ENCODE results near the gene KDM2A.
A peak's percentile ranks its signal among the peaks of the same experiment; 100 is the strongest.

KDM2A gene

DNA sequence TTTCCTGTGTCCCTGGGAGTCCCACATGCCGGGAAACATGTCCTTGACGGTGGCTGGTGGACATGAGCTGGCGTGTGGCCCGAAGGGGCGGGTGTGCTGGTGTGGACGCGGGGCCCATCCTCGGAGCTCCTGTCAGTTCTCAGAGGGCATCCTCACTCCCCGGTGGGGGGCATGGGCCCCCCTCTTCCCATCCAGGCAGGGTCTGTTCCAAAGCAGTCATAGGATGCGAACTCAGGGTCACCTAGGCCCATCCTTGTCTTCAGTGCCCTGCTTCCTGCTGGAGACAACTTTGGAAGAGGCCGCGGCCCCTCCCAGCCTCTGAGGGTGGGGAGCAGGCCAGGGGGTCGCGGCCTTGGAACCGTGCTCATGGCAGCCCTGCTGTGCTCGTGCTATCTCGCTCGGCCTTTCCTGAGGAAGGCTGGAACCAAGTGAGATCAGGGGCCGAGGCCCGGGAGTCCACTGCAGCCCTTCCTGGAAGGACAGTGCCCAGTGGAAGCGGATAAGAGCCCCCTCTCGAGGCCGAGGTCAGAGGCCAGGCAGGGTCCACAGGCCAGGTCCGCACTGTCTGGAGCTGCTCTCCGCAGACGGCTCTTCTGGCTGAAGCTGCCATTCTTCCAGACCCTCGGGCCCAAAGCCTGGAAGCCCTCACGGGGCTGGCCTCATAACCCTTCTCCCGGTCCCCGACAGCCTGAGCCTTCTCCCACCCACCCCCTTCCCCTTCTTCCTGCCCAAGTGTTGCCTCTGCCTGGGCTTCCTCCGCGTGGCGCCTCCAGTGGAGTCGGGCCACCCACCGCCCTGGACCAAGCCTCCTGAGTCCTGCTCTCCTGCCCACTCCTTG, 155.9 kb downstream of the KDM2A start:
- DNase-seq: peak; percentile 13

DNA sequence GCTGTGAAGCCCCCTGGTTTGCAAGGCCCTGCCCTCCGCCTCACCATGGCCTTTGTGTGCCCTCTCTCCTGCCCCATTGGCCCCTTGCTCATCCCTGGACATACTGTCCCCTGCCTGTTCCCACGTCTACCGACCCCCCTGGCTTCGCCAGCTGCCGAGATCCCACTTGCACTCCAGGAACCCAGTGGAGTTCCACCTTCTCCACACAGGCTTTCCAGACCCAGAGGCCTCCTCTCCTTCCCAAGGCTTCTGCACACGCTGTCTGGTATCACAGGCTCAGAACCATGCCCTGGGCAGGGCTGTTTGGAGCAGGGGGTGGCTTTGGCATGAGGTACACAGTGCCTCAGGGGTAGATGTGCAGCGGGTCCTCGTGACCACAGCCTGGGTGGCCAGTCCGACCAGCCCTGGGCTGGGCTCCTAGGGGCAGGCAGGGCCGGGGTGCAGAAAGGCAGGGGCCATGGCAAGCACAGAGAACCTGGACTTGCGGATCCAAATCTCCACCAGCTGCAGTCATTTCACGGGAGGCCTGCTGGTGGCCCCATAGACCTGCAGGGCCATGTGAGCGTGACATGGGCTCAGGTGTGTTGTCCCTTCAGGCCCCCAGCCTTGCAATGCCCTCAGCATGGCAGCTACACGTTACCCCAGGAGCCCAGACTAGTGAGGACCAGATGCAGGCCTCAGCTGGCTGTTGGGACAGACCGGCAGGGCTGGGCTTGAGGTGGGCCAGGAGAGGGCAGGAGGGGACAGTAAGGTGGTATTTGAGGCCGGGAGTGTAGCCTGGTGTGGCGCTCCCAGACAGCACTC, 156.7 kb downstream of the KDM2A start:
- peak; percentile 37 for DNase-seq

DNA sequence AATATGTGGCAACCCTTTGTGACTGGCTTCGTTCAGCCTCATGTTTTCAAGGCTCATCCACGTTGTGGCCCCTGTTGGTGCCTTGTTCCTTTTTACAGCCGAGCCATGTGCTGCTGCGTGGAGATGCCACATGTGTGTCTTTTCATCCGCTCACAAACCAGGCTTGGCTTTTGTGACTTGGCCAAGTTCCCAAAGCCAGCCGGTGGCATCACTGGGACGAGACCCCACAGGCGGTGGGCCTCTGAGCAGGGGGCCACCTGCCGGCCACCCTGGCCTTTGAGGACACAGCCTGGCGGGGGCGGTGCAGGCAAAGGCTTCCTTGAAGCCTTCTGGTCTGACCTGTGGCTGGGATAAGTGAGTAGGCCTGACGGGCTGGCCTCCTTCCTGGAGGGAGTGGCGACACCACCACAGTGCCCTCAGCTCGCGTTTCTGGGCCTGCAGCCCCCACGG, 157.7 kb downstream of the KDM2A start:
- DNase-seq: peak; percentile 50

DNA sequence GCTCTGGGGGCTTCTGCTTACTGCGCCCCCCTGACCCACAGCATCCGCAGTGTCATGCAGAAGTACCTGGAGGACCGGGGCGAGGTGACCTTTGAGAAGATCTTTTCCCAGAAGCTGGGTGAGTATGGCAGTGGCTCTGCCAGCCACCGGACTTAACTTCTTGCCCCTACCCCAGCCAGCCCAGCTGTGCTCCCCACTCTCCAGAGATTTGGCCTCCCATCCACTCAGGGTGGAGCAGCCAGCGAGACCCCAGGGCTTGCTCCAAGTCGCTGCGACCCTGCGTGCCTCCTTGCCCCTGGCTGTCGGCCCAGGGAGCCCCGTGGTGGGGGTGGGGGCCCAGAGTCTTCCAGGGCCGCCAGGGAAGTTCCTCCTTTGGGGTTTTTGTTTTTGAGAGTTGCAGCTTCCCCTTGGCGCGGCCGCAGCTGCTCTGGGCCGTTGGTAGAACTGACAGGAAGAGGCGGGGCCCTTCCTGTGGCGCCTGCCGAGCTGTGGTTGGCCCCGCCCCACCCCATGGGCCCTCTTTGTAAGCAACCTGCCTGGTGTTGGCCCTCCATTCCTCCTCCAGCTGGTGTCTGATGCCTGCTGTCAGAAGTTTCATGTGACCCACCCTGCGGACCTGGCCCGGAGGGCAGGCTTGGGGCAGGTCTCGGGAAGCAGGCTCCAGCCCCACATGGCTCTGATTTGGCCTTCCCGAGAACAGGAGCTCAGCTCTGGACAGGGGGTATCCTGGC, 158.3 kb downstream of the KDM2A start:
- DNase-seq: peak; percentile 97

DNA sequence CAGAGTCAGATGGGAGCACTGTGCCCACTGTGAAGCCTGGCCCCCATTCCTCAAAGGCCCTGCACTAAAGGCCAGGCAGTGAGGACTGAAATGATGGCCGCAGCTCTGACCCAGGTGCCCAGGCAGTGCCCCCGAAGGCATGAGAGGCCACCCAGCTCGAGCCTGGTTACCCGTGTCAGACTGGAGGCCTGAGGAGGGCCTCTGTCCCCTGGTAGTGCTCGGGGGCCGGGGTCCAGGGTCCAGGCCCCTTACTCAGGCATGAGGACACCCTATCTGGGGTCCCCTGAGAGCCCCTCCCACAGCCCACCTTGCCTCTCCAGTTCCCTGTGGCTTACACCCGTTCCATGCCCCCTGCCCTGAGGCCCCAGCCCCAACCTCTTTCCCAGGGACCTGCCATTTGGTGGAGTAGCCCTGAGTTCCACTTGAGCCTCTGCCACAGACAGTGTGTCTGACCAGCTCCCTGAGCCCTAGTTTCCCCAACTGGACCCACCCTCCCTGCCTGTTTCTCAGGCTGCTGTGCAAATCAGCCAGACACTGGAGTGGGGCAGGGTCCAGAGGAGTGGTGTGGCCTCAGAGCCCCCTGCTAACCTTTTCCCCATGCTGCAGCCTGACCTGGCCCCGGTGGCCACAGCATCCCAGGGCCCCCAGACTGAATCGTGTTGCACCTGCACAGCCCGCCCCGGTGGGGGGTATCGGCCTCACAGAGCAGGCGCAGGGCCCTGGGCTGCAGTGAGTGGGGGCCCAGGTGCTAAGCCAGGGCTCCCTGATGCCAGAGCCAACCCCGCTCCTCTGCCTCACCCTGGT, 159.3 kb downstream of the KDM2A start:
- DNase-seq: no peak

DNA sequence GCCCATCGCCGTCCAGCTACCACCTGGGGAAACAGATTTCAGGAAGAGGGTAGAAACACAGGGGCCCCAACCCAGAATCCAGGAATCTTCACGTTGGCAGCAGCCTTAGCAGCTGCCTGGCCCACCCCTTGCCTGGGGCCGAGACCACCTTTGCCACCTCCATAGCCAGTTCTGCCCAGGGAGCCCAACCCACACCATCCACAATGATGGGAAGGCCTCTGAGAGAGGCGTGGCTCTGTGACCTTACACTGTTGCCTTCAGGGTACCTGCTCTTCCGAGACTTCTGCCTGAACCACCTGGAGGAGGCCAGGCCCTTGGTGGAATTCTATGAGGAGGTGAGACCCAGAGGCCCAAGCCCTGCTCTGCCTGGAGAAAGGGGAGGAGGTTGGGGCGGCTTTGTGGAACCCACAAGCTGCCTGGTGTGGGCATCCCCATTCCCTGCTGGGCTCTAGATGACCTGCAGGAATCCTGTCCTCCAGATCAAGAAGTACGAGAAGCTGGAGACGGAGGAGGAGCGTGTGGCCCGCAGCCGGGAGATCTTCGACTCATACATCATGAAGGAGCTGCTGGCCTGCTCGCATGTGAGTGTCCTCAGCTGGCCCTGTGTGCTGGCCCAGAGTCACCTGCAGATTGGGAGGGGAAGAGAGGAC, 160.0 kb downstream of the KDM2A start:
- DNase-seq: peak; percentile 6

DNA sequence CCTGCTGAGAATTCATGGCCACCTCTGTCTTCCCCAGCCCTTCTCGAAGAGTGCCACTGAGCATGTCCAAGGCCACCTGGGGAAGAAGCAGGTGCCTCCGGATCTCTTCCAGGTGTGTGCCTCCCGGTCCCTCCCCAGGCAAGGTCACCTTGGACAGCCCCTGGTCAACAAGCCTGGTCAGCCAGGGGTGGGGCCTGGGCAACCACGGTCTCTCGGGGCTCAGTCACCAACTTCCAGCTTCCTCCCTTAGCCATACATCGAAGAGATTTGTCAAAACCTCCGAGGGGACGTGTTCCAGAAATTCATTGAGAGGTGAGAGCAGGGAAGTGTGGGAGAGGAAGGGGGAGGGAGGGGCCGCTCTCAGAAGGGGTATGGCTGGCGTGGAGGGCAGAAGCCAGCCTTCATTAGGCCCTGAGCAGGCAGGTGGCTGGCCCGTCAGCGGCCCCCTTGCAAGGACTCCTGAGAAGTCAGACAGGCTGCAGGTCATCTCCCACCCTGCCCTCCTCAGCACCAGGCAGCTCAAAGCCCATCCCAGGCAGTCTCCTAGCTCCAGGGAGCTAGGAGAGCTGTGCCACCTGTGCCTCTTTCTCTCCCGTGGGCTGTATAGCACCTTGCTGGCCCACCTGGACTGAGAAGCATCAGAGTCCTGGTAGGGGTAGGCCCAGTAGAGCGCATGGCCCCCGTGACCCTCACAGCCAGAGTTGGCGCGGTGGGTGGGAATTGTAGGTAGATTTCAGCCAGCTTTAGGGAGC, 160.7 kb downstream of the KDM2A start:
- DNase-seq: peak; percentile 14

DNA sequence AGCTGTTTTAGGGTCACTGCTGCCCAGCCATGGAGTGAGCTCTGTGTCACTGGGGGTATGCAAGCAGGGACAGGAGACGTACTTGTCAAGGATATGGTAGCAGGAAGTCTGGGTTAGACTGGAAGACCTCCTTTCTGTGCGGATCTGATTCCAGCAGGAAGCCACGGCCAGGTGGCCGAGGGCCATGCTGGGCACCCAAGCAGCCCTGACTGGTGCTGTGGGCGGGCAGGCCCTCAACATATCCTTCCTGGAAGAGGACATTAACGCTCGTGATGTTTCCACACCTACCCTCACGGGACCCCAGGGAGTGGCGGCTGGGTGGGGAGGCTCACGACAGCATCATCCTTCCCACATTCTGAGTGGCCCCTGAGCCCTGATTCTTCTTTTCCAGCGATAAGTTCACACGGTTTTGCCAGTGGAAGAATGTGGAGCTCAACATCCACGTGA, 161.3 kb downstream of the KDM2A start:
- DNase-seq: peak; percentile 11

DNA sequence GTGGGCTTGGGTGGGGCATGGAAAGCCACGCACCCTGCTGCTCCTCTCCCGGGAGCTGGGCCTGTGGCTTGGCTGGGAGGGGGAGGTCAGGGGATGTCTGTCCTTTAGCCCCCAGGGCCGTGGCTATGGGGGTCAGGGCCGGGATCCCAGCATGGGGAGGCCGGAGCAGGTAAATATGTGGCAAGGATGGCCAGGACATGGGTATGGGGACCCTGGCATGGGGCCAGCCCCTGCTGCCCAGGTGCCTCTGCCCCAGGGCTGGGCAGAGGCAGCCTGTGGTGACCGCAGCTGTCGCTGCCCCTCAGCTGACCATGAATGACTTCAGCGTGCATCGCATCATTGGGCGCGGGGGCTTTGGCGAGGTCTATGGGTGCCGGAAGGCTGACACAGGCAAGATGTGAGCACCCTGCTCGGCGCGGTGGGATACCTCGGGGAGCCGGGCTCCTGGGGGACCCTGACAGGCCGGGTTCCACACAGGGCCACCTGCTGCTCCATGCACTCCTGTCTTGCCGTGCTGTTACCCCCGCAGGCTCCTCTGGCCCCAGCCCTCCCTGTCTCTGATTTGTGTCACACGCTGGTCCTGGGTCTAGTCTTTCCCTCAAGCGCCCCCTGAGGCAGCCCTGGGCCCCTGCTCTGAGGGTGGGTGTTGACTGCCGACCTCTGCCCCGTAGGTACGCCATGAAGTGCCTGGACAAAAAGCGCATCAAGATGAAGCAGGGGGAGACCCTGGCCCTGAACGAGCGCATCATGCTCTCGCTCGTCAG, 161.9 kb downstream of the KDM2A start:
- DNase-seq: peak; percentile 13

DNA sequence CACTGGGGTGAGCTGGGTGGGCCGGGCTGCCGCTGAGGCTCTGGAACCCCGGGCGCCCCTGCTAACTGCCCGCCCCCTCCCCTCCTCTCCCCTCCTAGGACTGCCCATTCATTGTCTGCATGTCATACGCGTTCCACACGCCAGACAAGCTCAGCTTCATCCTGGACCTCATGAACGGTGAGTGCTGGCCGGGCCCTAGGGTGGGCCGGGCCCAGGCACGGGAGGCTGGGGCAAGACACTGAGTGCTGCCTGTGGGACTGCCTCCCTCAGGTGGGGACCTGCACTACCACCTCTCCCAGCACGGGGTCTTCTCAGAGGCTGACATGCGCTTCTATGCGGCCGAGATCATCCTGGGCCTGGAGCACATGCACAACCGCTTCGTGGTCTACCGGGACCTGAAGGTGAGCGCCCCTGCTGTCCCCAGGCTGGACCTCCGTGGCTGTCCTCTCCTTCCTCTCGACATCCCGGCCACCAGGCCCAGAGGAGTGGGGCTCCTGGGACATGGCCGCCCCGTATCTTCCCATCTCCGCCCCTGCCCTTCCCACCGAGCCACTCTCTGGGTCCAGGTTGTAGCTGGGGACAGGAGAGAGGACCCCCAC, 162.6 kb downstream of the KDM2A start:
- DNase-seq: peak; percentile 8

DNA sequence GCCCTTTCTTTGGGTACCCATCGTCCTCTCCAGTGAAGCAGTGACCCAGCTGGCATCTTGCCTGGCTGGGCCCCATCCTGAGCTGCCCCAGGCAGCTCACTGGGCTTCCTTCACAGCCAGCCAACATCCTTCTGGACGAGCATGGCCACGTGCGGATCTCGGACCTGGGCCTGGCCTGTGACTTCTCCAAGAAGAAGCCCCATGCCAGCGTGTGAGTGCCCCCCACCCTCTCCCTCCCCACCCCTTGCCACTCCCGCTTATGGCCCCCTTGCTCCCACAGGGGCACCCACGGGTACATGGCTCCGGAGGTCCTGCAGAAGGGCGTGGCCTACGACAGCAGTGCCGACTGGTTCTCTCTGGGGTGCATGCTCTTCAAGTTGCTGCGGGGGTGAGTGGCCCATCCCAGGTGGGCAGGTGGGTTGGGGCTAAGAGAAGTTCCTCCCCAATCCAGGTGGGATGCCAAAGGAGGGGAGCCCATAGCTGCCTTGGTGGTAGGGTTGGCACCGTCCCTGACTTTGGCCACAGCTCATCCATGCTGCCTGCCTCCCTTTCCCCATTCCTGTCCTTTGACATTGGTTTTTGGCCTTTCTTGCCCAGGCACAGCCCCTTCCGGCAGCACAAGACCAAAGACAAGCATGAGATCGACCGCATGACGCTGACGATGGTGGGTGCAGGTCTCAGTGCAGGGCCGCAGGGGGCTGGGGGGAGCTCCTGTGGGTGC, 163.3 kb downstream of the KDM2A start:
- DNase-seq: no peak

DNA sequence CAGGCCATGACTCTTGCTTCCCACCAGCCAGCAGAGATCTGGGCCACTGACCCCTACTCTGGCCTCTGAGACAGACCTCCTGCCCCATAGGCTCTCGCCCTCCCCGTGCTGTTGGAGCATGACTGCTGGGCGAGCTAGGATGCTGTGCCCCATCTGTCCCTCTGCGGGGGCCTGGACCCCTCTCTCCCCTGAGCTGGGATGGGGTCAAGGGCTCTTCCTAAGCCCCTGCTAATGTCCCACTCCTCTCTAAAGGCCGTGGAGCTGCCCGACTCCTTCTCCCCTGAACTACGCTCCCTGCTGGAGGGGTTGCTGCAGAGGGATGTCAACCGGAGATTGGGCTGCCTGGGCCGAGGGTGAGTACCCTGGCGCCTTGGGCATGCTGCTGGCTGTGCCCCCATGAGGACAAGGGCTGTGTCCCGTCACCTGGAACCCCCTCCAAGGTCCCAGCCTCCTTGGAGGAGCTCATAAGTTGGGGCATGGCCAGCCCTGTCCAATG, 163.9 kb downstream of the KDM2A start:
- no peak for DNase-seq

DNA sequence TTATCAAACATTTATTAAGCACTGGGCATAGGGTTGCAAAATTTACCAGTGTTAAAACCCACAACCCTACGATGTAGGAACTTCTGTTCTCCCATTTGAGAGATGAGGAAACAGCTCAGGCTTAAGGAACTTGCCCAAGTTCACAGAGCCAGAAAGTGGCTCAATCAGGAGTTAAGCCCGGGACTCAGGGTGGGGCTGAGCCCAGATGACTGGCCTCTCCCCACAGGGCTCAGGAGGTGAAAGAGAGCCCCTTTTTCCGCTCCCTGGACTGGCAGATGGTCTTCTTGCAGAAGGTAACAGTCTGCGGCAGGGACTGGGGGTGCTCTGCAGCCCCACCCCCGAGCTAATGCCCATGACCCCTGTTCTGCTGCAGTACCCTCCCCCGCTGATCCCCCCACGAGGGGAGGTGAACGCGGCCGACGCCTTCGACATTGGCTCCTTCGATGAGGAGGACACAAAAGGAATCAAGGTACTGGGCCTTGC, 164.5 kb downstream of the KDM2A start:
- peak; percentile 58 for DNase-seq

DNA sequence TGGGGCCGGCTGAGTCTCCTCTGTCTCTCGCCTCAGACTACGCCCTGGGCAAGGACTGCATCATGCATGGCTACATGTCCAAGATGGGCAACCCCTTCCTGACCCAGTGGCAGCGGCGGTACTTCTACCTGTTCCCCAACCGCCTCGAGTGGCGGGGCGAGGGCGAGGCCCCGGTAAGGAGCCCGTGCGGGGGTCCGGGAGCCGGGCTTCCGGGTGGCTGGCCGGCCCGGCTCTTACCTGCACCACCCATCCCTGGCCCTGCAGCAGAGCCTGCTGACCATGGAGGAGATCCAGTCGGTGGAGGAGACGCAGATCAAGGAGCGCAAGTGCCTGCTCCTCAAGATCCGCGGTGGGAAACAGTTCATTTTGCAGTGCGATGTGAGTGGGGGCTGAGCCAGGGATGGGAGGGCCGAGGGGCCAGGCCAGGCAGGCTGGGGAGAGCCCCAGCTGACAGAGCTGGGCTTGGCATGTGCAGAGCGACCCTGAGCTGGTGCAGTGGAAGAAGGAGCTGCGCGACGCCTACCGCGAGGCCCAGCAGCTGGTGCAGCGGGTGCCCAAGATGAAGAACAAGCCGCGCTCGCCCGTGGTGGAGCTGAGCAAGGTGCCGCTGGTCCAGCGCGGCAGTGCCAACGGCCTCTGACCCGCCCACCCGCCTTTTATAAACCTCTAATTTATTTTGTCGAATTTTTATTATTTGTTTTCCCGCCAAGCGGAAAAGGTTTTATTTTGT, 165.9 kb downstream of the KDM2A start:
- no peak for DNase-seq

DNA sequence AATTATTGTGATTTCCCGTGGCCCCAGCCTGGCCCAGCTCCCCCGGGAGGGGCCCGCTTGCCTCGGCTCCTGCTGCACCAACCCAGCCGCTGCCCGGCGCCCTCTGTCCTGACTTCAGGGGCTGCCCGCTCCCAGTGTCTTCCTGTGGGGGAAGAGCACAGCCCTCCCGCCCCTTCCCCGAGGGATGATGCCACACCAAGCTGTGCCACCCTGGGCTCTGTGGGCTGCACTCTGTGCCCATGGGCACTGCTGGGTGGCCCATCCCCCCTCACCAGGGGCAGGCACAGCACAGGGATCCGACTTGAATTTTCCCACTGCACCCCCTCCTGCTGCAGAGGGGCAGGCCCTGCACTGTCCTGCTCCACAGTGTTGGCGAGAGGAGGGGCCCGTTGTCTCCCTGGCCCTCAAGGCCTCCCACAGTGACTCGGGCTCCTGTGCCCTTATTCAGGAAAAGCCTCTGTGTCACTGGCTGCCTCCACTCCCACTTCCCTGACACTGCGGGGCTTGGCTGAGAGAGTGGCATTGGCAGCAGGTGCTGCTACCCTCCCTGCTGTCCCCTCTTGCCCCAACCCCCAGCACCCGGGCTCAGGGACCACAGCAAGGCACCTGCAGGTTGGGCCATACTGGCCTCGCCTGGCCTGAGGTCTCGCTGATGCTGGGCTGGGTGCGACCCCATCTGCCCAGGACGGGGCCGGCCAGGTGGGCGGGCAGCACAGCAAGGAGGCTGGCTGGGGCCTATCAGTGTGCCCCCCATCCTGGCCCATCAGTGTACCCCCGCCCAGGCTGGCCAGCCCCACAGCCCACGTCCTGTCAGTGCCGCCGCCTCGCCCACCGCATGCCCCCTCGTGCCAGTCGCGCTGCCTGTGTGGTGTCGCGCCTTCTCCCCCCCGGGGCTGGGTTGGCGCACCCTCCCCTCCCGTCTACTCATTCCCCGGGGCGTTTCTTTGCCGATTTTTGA, 166.8 kb downstream of the KDM2A start:
- DNase-seq: peak; percentile 47

DNA sequence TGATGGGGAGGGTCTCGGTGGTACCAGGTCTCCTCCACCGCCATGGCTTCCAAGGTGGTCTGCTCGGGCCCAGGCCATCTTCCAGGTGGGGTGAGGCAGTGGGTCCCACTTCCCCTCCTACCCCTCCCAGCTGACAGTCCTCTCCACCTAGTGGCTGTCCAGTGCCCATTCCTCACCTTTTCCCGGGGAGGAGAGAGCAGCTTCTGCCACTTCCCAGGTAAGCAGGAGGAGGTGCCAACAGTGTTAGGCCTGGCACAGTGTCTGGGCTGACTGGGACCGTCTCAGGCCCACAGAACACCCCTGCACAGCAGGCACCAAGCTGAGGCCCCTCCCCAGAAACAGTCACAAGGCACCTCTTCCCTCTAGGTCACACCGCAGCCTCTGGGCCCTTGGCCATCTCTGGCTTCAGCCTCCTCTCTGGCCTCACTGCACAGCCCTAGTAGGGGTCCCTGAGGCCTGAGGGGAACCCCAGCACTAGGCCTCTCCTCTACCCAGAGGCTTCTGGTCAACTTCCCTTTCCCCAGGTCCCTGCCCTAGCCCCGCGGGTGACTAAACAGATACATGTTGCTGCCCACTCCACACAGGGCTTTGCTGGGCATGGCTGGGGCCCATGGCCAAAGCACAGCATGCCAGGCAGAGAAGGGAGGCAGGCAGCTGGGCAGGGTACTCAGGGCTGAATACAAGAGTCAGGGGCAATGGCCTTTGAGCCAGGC, 167.7 kb downstream of the KDM2A start:
- peak; percentile 69 for DNase-seq

All from CD4-positive, alpha-beta T cell treated with Interleukin-15 for 1 hour (primary cell).